Heart left ventricle (tissue), 13 donors: Measurements from ENCODE around the gene SRSF12.

Experiments
- POLR2A ChIP-seq, 2 donors: fragments of 450-650 bp; IDR thresholded peaks; one replicate each; pipeline ENCODE4 v1.6.1; 2017; ENCODE audit warnings: antibody characterized with exemption in 2 of 2, mild to moderate bottlenecking in 2 of 2, moderate library complexity in 2 of 2
- TF ChIP-seq, protein P1 (sequence below), 12 donors: fragments of 200-600 bp; sonication (generic) in 4 of 12; IDR thresholded peaks; one replicate each; pipeline versions ENCODE4 v1.5.0 to v1.8.0; 2018 to 2022; ENCODE audit warnings: antibody characterized with exemption in 12 of 12, mild to moderate bottlenecking in 5 of 12
- donor health status: ischemic (EF 13 %, LVEDD 7.1; RV severe dilation, severe dysfunction).
- donor health status: DM: no; HTN: yes; CAD: no.
- donor health status: DM: no; HTN: no; CAD: no.
- donor health status: ischemic (EF 25% LVEDD 6.9; RV normal size, moderate dysfunction).
- donor health status: ischemic (EF 25% LVEDD 5.7; RV mildly dilated, moderate dysfunction).
- donor health status: ischemic (EF 35%, LVEDD 5.7; RV mildly dilated, moderate dysfunction).
- donor health status: nonischemic (EF 11% LVEDD 7.7; RV severe dilation, severe dysfunction).
- donor health status: DM: yes; HTN: yes; CAD: no.
- donor health status: PGD.
- donor health status: ischemic (EF 29% LVEDD 5.4; RV normal size, mild dysfunction).
- donor health status: nonischemic (EF 23%, LVEDD 6.1; RV moderate dilation, normal function).

DNA sequence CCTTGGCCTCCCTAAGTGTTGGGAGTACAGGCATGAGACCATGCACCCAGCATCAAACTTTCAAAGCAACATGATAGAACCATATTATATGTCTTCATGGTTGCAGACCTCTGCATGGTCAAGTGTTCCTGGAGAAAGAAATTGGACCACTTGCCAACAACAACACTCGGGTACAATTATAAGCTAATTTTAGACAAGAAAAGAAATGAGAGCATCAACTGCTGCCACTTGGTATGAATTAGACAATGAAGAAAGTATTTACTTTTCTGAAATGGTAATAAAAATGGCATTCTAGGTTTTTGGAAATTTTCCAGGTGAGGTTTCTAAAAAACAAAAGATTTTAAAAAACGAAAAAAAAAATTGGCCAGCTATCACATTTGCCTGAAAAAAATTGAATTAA is 20.3 kb upstream of the SRSF12 start:
- TF ChIP-seq POLR2A (IDR thresholded peaks at IDR 0.05), result no peak
- TF ChIP-seq, protein P1, sequence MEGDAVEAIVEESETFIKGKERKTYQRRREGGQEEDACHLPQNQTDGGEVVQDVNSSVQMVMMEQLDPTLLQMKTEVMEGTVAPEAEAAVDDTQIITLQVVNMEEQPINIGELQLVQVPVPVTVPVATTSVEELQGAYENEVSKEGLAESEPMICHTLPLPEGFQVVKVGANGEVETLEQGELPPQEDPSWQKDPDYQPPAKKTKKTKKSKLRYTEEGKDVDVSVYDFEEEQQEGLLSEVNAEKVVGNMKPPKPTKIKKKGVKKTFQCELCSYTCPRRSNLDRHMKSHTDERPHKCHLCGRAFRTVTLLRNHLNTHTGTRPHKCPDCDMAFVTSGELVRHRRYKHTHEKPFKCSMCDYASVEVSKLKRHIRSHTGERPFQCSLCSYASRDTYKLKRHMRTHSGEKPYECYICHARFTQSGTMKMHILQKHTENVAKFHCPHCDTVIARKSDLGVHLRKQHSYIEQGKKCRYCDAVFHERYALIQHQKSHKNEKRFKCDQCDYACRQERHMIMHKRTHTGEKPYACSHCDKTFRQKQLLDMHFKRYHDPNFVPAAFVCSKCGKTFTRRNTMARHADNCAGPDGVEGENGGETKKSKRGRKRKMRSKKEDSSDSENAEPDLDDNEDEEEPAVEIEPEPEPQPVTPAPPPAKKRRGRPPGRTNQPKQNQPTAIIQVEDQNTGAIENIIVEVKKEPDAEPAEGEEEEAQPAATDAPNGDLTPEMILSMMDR (IDR thresholded peaks at IDR 0.05), result no peak
